H9 (cell line): ENCODE data around the gene AGL. TPM values are rescaled to one million over a fixed set of nuclear protein-coding genes. Genes with fewer than 3 reads are reported as not detected.

ENCODE experiments used
- DNase-seq: peaks from one replicate; pipeline ENCODE4 v3.0.0-alpha.2; 2017
- H2AFZ ChIP-seq: one replicate; pipeline ENCODE4 v1.6.1; 2013; ENCODE audit warnings: mild to moderate bottlenecking, low read length, control low read depth, moderate library complexity
- H2AK5ac ChIP-seq: 2 replicates; pipeline ENCODE4 v1.6.1; 2013; ENCODE audit warnings: low read length, control low read depth, mixed read lengths; ENCODE audit not compliant: insufficient read length
- H2BK120ac ChIP-seq: one replicate; pipeline ENCODE4 v1.6.1; 2013; ENCODE audit warnings: low read depth, mild to moderate bottlenecking, low read length, control low read depth, inconsistent platforms; ENCODE audit not compliant: poor library complexity, severe bottlenecking
- H2BK12ac ChIP-seq: 2 replicates; pipeline ENCODE4 v1.6.1; 2013; ENCODE audit warnings: low read length, control low read depth, mixed read lengths, low read depth; ENCODE audit not compliant: insufficient read length
- H2BK15ac ChIP-seq: 2 replicates; pipeline ENCODE4 v1.6.1; 2013; ENCODE audit warnings: low read depth, low read length, control low read depth
- H2BK20ac ChIP-seq: one replicate; pipeline ENCODE4 v1.6.1; 2013; ENCODE audit warnings: low read depth, mild to moderate bottlenecking, low read length, control low read depth, inconsistent platforms; ENCODE audit not compliant: poor library complexity, severe bottlenecking
- H2BK5ac ChIP-seq: 2 replicates; pipeline ENCODE4 v1.6.1; 2013; ENCODE audit warnings: low read length, control low read depth, mixed read lengths; ENCODE audit not compliant: insufficient read length
- H3K14ac ChIP-seq: 2 replicates; pipeline ENCODE4 v1.6.1; 2013; ENCODE audit warnings: low read length, control low read depth; ENCODE audit not compliant: insufficient read depth
- H3K18ac ChIP-seq: 2 replicates; pipeline ENCODE4 v1.6.1; 2013; ENCODE audit warnings: low read depth, mild to moderate bottlenecking, mixed read lengths, low read length, control low read depth; ENCODE audit not compliant: insufficient read length
- H3K23ac ChIP-seq: 2 replicates; pipeline ENCODE4 v1.6.1; 2013; ENCODE audit warnings: low read length, control low read depth, mixed read lengths, low read depth; ENCODE audit not compliant: insufficient read length
- H3K23me2 ChIP-seq: 2 replicates; pipeline ENCODE4 v1.6.1; 2013; ENCODE audit warnings: low read depth, mild to moderate bottlenecking, mixed read lengths, low read length, control low read depth; ENCODE audit not compliant: insufficient read length, poor library complexity, severe bottlenecking
- H3K27ac ChIP-seq: 2 replicates; pipeline ENCODE4 v1.5.1; 2013; ENCODE audit warnings: low read length, control low read depth, mixed read lengths, low read depth; ENCODE audit not compliant: insufficient read length
- H3K27me3 ChIP-seq: 2 replicates; pipeline ENCODE4 v1.6.1; 2013; ENCODE audit warnings: low read length, control low read depth, inconsistent platforms; ENCODE audit not compliant: insufficient read depth
- H3K4ac ChIP-seq: 2 replicates; pipeline ENCODE4 v1.6.1; 2013; ENCODE audit warnings: low read depth, mild to moderate bottlenecking, control low read depth, inconsistent platforms, low read length, moderate library complexity
- H3K4me1 ChIP-seq: 2 replicates; pipeline ENCODE4 v1.6.1; 2013; ENCODE audit warnings: low read length, control low read depth, inconsistent platforms; ENCODE audit not compliant: insufficient read depth
- H3K4me2 ChIP-seq: 2 replicates; pipeline ENCODE4 v1.6.1; 2013; ENCODE audit warnings: low read length, control low read depth, mixed read lengths; ENCODE audit not compliant: insufficient read length, insufficient read depth
- H3K56ac ChIP-seq: 2 replicates; pipeline ENCODE4 v1.6.1; 2013; ENCODE audit warnings: low read depth, mild to moderate bottlenecking, mixed read lengths, low read length, control low read depth; ENCODE audit not compliant: insufficient read length
- H3K79me1 ChIP-seq: 2 replicates; pipeline ENCODE4 v1.6.1; 2013; ENCODE audit warnings: low read depth, mild to moderate bottlenecking, moderate library complexity, low read length, control low read depth, inconsistent platforms; ENCODE audit not compliant: insufficient read depth, poor library complexity, severe bottlenecking
- H3K79me2 ChIP-seq: 2 replicates; pipeline ENCODE4 v1.6.1; 2013; ENCODE audit warnings: low read length, control low read depth, inconsistent platforms; ENCODE audit not compliant: insufficient read depth
- H3K9ac ChIP-seq: 2 replicates; pipeline ENCODE4 v1.6.1; 2013; ENCODE audit warnings: low read length, control low read depth, mixed read lengths; ENCODE audit not compliant: insufficient read length; ENCODE audit errors: extremely low read depth
- H3K9me3 ChIP-seq: one replicate; pipeline ENCODE4 v1.6.1; 2013; ENCODE audit warnings: low read depth, low read length, inconsistent platforms; ENCODE audit not compliant: control insufficient read depth
- H3T11ph ChIP-seq: one replicate; pipeline ENCODE4 v1.6.1; 2013; ENCODE audit warnings: mild to moderate bottlenecking, low read length, control low read depth, inconsistent platforms
- H4K20me1 ChIP-seq: one replicate; pipeline ENCODE4 v1.6.1; 2013; ENCODE audit not compliant: control insufficient read depth, insufficient read length, insufficient read depth
- H4K5ac ChIP-seq: 2 replicates; pipeline ENCODE4 v1.6.1; 2013; ENCODE audit warnings: low read depth, mild to moderate bottlenecking, mixed read lengths, low read length, control low read depth; ENCODE audit not compliant: insufficient read length
- H4K8ac ChIP-seq: replicated peaks from 2 replicates; pipeline ENCODE4 v1.6.1; 2013; ENCODE audit warnings: low read length, control low read depth, mixed read lengths, low read depth; ENCODE audit not compliant: insufficient read length
- H4K91ac ChIP-seq: 2 replicates; pipeline ENCODE4 v1.6.1; 2013; ENCODE audit warnings: low read depth, mild to moderate bottlenecking, moderate library complexity, mixed read lengths, low read length, control low read depth; ENCODE audit not compliant: insufficient read length
- H3K27ac Mint-ChIP-seq, 3 experiments: 2 replicates in 2 of 3; 3 replicates in 1 of 3; pipeline ENCODE4 v1.8.0; 2020 to 2021; ENCODE audit warnings: mixed read lengths in 3 of 3, mild to moderate bottlenecking in 1 of 3, moderate library complexity in 1 of 3
- H3K27me3 Mint-ChIP-seq: 2 replicates; pipeline ENCODE4 v1.8.0; 2021; ENCODE audit warnings: low read depth, mild to moderate bottlenecking, moderate library complexity, mixed read lengths
- H3K36me3 Mint-ChIP-seq, 3 experiments: 2 replicates in 2 of 3; 3 replicates in 1 of 3; pipeline ENCODE4 v1.8.0; 2020 to 2021; ENCODE audit warnings: low read depth in 3 of 3, mixed read lengths in 3 of 3; ENCODE audit not compliant: insufficient read depth in 1 of 3
- H3K4me1 Mint-ChIP-seq, 2 experiments: 2 replicates each; pipeline ENCODE4 v1.8.0; 2020; ENCODE audit warnings: mixed read lengths in 2 of 2
- H3K4me3 Mint-ChIP-seq, 2 experiments: 2 replicates in 1 of 2; 3 replicates in 1 of 2; pipeline ENCODE4 v1.8.0; 2020 to 2021; ENCODE audit warnings: mild to moderate bottlenecking in 2 of 2, mixed read lengths in 2 of 2, moderate library complexity in 1 of 2
- H3K9me3 Mint-ChIP-seq, 2 experiments: 2 replicates in 1 of 2; 3 replicates in 1 of 2; pipeline ENCODE4 v1.8.0; 2020; ENCODE audit warnings: mild to moderate bottlenecking in 2 of 2, mixed read lengths in 2 of 2, moderate library complexity in 1 of 2
- total RNA-seq: library from RNA; stranded (reverse); gene quantifications from 2 replicates; pipeline ENCODE4 v1.2.1, GENCODE V29; 2021
- TF ChIP-seq, protein P1 (sequence below): fragments of 200-600 bp; sonication (generic); conservative IDR thresholded peaks from 3 replicates; pipeline ENCODE4 v1.8.0; 2021; ENCODE audit warnings: antibody characterized with exemption, mild to moderate bottlenecking

AGL gene
- total RNA-seq, 1 experiment from 2014 or later, result 24.0 TPM

DNA sequence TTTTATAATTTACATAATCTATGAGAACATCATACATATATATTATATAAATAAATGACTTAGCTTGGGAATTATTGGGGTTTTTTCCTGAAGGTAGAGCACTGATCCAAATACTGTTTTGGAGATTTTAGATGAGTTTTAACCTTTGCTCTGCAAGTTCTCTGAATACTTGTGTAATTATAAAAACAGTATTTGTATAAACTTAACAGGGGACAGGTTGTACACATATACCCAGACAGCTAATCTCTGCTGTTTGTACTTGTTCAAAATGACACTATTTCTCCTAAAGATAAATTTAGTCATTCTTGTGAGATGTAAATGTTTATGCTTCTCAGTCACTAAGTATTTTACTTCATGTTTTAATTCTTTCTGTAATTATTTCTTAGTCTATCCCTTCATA lies 8.7 kb downstream of the AGL start:
- Histone ChIP-seq H3K27me3 (no peaks in the 10 kb centered on the region), H4K5ac (no peak overlapping the region), H2BK20ac (no peak overlapping the region), H3K23ac (no peak overlapping the region), H3K18ac (no peak overlapping the region), H3K56ac (no peak overlapping the region), H2BK5ac (no peak overlapping the region), H3K4me2 (no peak overlapping the region), H3K9ac (no peak overlapping the region), H3K79me2 (no peaks in the 10 kb centered on the region), H4K8ac (no peak overlapping the region), H3K14ac (no peak overlapping the region), H3K4me1 (no peaks in the 10 kb centered on the region), H3K23me2 (no peaks in the 10 kb centered on the region), H2BK15ac (no peak overlapping the region), H4K20me1 (no peaks in the 10 kb centered on the region), H3K9me3 (no peaks in the 10 kb centered on the region), H3K27ac (no peak overlapping the region), H2AK5ac (no peak overlapping the region), H4K91ac (no peak overlapping the region), H2BK120ac (no peak overlapping the region), H3K4ac (no peak overlapping the region), H3K79me1 (no peaks in the 10 kb centered on the region), H3T11ph (no peak overlapping the region), H2AFZ (no peak overlapping the region), H2BK12ac (no peak overlapping the region)
- Mint-ChIP-seq H3K27ac (no peak overlapping the region), H3K27me3 (no peaks in the 10 kb centered on the region), H3K4me3 (no peak overlapping the region), H3K4me1 (no peaks in the 10 kb centered on the region), H3K36me3 (peaks cover 13 to 44% (median 35%) of the 10 kb centered on the region in 3 experiments), H3K9me3 (peaks cover 3 to 7% of the 10 kb centered on the region in 2 experiments; a peak in 2 of 5 replicates)
- TF ChIP-seq, protein P1, sequence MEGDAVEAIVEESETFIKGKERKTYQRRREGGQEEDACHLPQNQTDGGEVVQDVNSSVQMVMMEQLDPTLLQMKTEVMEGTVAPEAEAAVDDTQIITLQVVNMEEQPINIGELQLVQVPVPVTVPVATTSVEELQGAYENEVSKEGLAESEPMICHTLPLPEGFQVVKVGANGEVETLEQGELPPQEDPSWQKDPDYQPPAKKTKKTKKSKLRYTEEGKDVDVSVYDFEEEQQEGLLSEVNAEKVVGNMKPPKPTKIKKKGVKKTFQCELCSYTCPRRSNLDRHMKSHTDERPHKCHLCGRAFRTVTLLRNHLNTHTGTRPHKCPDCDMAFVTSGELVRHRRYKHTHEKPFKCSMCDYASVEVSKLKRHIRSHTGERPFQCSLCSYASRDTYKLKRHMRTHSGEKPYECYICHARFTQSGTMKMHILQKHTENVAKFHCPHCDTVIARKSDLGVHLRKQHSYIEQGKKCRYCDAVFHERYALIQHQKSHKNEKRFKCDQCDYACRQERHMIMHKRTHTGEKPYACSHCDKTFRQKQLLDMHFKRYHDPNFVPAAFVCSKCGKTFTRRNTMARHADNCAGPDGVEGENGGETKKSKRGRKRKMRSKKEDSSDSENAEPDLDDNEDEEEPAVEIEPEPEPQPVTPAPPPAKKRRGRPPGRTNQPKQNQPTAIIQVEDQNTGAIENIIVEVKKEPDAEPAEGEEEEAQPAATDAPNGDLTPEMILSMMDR, result no peak
- no peak for DNase-seq
